Neural progenitor cell (in vitro differentiated cells): ENCODE results near the gene TOB1. TPM values are rescaled to one million over a fixed set of nuclear protein-coding genes. Genes with fewer than 3 reads are reported as not detected.
A peak's percentile ranks its signal among the peaks of the same experiment; 100 is the strongest.

Source experiments
- DNase-seq: peaks from one replicate; pipeline ENCODE4 v3.0.0-alpha.2; 2016; ENCODE audit warnings: low spot score
- H2AFZ ChIP-seq: fragments of 200-600 bp; sonication (generic); replicated peaks from 2 replicates; pipeline ENCODE4 v1.6.1; 2016; ENCODE audit warnings: antibody characterized with exemption
- H3F3A ChIP-seq: fragments of 200-600 bp; sonication (generic); 2 replicates; pipeline ENCODE4 v1.6.1; 2016; ENCODE audit warnings: antibody characterized with exemption, low read depth
- H3K27ac ChIP-seq: fragments of 200-600 bp; sonication (generic); 2 replicates; pipeline ENCODE4 v1.5.1; 2016; ENCODE audit warnings: mild to moderate bottlenecking
- H3K27me3 ChIP-seq: fragments of 200-600 bp; sonication (generic); 2 replicates; pipeline ENCODE4 v1.6.1; 2016; ENCODE audit warnings: mild to moderate bottlenecking, moderate library complexity
- H3K36me3 ChIP-seq: fragments of 200-600 bp; sonication (generic); 2 replicates; pipeline ENCODE4 v1.5.1; 2016
- H3K4me1 ChIP-seq: fragments of 200-600 bp; sonication (generic); 2 replicates; pipeline ENCODE4 v1.6.1; 2016; ENCODE audit warnings: mixed run types
- H3K4me2 ChIP-seq: fragments of 200-600 bp; sonication (generic); 2 replicates; pipeline ENCODE4 v1.6.1; 2016
- H3K4me3 ChIP-seq: fragments of 200-600 bp; sonication (generic); 2 replicates; pipeline ENCODE4 v1.5.1; 2016
- H3K79me2 ChIP-seq: fragments of 200-600 bp; sonication (generic); 2 replicates; pipeline ENCODE4 v1.6.1; 2016; ENCODE audit warnings: low read depth
- H3K9ac ChIP-seq: fragments of 200-600 bp; sonication (generic); 2 replicates; pipeline ENCODE4 v1.6.1; 2016
- H3K9me3 ChIP-seq: fragments of 200-600 bp; sonication (generic); 2 replicates; pipeline ENCODE4 v1.5.1; 2016; ENCODE audit warnings: low read depth
- H4K20me1 ChIP-seq: fragments of 200-600 bp; sonication (generic); 2 replicates; pipeline ENCODE4 v1.6.1; 2016; ENCODE audit warnings: low read depth
- H3K27ac Mint-ChIP-seq: 3 replicates; pipeline ENCODE4 v1.8.0; 2021; ENCODE audit warnings: mixed read lengths
- H3K27me3 Mint-ChIP-seq: 2 replicates; pipeline ENCODE4 v1.8.0; 2022; ENCODE audit warnings: low read depth, mild to moderate bottlenecking, inconsistent platforms, moderate library complexity, mixed read lengths; ENCODE audit not compliant: insufficient read depth
- H3K36me3 Mint-ChIP-seq: 3 replicates; pipeline ENCODE4 v1.8.0; 2021; ENCODE audit warnings: mixed read lengths
- H3K4me1 Mint-ChIP-seq: 3 replicates; pipeline ENCODE4 v1.8.0; 2021; ENCODE audit warnings: mixed read lengths
- H3K4me3 Mint-ChIP-seq: 3 replicates; pipeline ENCODE4 v1.8.0; 2021; ENCODE audit warnings: mild to moderate bottlenecking, moderate library complexity, mixed read lengths
- H3K9me3 Mint-ChIP-seq: 3 replicates; pipeline ENCODE4 v1.8.0; 2020; ENCODE audit warnings: mixed read lengths
- EZH2 ChIP-seq: fragments of 200-600 bp; sonication (generic); IDR thresholded peaks from 2 replicates; pipeline ENCODE4 v1.6.1; 2017; ENCODE audit warnings: antibody characterized with exemption, mild to moderate bottlenecking, moderate library complexity
- EZH2phosphoT487 ChIP-seq: fragments of 200-600 bp; sonication (generic); IDR thresholded peaks from 2 replicates; pipeline ENCODE4 v1.6.1; 2017; ENCODE audit warnings: antibody characterized with exemption
- total RNA-seq: library from RNA; depleted of rRNA; stranded (reverse); fragments of >200 nt; gene quantifications from 2 replicates; pipeline ENCODE4 v1.2.3, GENCODE V29; 2015; ENCODE audit warnings: low replicate concordance
- TF ChIP-seq, protein P1 (sequence below): fragments of 200-600 bp; sonication (generic); IDR thresholded peaks from 2 replicates; pipeline ENCODE4 v1.5.1; 2017; ENCODE audit warnings: antibody characterized with exemption, mild to moderate bottlenecking

The TOB1 gene
- total RNA-seq, 1 donor from 2014 or later = 18.2 TPM

- Mint-ChIP-seq H3K27ac (no peak overlapping the region), H3K27me3 (peaks cover 4% of the 10 kb centered on the region), H3K9me3 (peaks cover 3% of the 10 kb centered on the region), H3K4me1 (peaks cover 5% of the 10 kb centered on the region), H3K36me3 (no peaks in the 10 kb centered on the region), H3K4me3 (no peak overlapping the region)
- Histone ChIP-seq H3K36me3 (no peaks in the 10 kb centered on the region), H3K9me3 (no peaks in the 10 kb centered on the region), H3F3A (no peaks in the 10 kb centered on the region), H4K20me1 (no peaks in the 10 kb centered on the region), H3K79me2 (no peaks in the 10 kb centered on the region), H3K27ac (no peak overlapping the region), H2AFZ (no peak overlapping the region), H3K4me1 (no peaks in the 10 kb centered on the region), H3K27me3 (no peaks in the 10 kb centered on the region), H3K9ac (no peak overlapping the region), H3K4me3 (no peak overlapping the region), H3K4me2 (no peak overlapping the region)
- TF ChIP-seq, protein P1, sequence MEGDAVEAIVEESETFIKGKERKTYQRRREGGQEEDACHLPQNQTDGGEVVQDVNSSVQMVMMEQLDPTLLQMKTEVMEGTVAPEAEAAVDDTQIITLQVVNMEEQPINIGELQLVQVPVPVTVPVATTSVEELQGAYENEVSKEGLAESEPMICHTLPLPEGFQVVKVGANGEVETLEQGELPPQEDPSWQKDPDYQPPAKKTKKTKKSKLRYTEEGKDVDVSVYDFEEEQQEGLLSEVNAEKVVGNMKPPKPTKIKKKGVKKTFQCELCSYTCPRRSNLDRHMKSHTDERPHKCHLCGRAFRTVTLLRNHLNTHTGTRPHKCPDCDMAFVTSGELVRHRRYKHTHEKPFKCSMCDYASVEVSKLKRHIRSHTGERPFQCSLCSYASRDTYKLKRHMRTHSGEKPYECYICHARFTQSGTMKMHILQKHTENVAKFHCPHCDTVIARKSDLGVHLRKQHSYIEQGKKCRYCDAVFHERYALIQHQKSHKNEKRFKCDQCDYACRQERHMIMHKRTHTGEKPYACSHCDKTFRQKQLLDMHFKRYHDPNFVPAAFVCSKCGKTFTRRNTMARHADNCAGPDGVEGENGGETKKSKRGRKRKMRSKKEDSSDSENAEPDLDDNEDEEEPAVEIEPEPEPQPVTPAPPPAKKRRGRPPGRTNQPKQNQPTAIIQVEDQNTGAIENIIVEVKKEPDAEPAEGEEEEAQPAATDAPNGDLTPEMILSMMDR = no peak
- TF ChIP-seq EZH2 (no peak), EZH2phosphoT487 (no peak)
- DNase-seq = no peak
Measured at GRCh38 chr17:50817838-50818237, 48.3 kb downstream of the TOB1 start.

DNA sequence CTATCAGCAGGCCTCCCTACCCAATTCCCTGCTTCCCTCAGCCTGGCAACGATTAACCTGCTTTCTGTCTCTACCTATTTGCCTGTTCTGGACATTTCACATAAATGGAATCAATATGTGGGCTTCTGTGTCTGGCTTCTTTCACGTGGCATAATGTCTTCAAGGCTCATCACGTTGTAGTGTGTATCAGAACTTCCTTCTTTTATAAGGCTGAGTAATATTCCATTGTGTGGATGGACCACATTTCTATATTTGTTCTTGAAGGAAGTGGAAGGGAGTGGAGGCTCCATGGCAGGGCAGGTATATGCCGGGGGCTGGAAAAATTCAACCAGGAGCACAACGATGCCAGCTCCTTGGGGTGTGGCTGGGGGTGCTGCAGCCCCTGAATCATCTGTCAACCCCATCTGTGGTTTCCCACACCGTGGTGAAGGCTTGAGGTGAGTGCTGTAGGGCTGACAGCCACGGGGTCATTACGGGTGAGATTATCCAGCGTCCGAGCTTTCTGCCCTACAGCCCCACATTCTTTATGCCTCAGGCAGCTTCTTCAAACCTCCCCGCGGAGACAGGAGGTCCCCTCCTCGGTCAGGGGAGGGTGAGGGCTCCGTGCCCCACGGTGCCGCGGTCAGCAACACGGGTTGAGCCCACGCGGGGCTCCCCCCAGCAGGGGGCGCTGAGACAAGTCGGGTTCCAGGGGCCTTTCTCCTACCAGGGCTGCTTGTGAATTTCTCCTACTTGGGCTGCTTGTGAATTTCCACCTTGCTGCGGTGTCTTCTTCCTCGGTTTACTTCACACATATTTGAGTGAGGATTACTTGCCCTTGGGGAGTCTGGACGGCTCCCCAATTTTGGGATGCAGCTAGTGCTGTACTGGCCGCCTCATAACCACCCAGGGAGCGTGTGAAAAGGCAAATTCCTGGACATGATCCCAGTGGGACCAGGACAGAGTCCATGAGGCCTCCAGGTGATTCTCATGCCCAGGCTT lies 49.1 kb downstream of the TOB1 start:
- H2AFZ ChIP-seq = peak overlapping the region; percentile 70
- no peak overlapping the region for H3K27ac ChIP-seq
- Mint-ChIP-seq H3K27me3 (peaks cover 7% of the 10 kb centered on the region), H3K4me3 (no peak overlapping the region), H3K36me3 (no peaks in the 10 kb centered on the region), H3K4me1 (peaks cover 5% of the 10 kb centered on the region), H3K27ac (no peak overlapping the region), H3K9me3 (peaks cover 3% of the 10 kb centered on the region)
- peak; percentile 76 for DNase-seq
- H3K79me2 ChIP-seq = no peaks in the 10 kb centered on the region
- no peaks in the 10 kb centered on the region for H3K9me3 ChIP-seq
- H3K27me3 ChIP-seq = no peaks in the 10 kb centered on the region
- no peak overlapping the region for H3K9ac ChIP-seq
- TF ChIP-seq, protein P1 = peak; percentile 76
- no peak for TF ChIP-seq EZH2
- no peak for TF ChIP-seq EZH2phosphoT487
- no peak overlapping the region for H3K4me2 ChIP-seq
- H4K20me1 ChIP-seq = no peaks in the 10 kb centered on the region
- H3K4me3 ChIP-seq = no peak overlapping the region
- no peaks in the 10 kb centered on the region for H3F3A ChIP-seq
- no peaks in the 10 kb centered on the region for H3K4me1 ChIP-seq
- H3K36me3 ChIP-seq = no peaks in the 10 kb centered on the region

- Mint-ChIP-seq H3K4me1 (peaks cover 5% of the 10 kb centered on the region), H3K9me3 (no peaks in the 10 kb centered on the region), H3K36me3 (no peaks in the 10 kb centered on the region), H3K27ac (no peak overlapping the region), H3K27me3 (peaks cover 7% of the 10 kb centered on the region), H3K4me3 (no peak overlapping the region)
- Histone ChIP-seq H3K36me3 (no peaks in the 10 kb centered on the region), H3K4me1 (no peaks in the 10 kb centered on the region), H2AFZ (no peak overlapping the region), H3K4me2 (no peak overlapping the region), H3K27me3 (no peaks in the 10 kb centered on the region), H3K9ac (no peak overlapping the region), H3K79me2 (no peaks in the 10 kb centered on the region), H3K27ac (no peak overlapping the region), H3K4me3 (no peak overlapping the region), H4K20me1 (no peaks in the 10 kb centered on the region), H3F3A (no peaks in the 10 kb centered on the region), H3K9me3 (no peaks in the 10 kb centered on the region)
- DNase-seq = no peak
- no peak for TF ChIP-seq EZH2
- TF ChIP-seq, protein P1 = no peak
- TF ChIP-seq EZH2phosphoT487 = no peak
Measured at GRCh38 chr17:50816271-50816670, 49.9 kb downstream of the TOB1 start.
